DND-41 (cell line): ENCODE measurements around the gene VWF.
"Not testable (repeated sequence)": the region's sequence is repeated elsewhere in the genome, so short reads cannot be mapped to it uniquely, and the experiment has no call there.

Experiments
- ATAC-seq: fragments of 200-7000 bp; cut with Tn5 transposase; 3 replicates; pipeline ENCODE4 v1.9.1; 2021; ENCODE audit warnings: low read depth; ENCODE audit not compliant: insufficient read depth
- DNase-seq: peaks from one replicate; pipeline ENCODE4 v3.0.0-alpha.2; 2020
- H2AFZ ChIP-seq: 2 replicates; pipeline ENCODE4 v1.6.0; 2012; ENCODE audit warnings: low read depth, low read length
- H3K27ac ChIP-seq: 2 replicates; pipeline ENCODE4 v1.5.1; 2012; ENCODE audit warnings: low read length, inconsistent platforms
- H3K27me3 ChIP-seq: fragments of 200-600 bp; sonication (generic); 2 replicates; pipeline ENCODE4 v1.6.0; 2012; ENCODE audit warnings: low read length, mild to moderate bottlenecking, inconsistent platforms; ENCODE audit not compliant: insufficient read depth, poor library complexity
- H3K36me3 ChIP-seq: 2 replicates; pipeline ENCODE4 v1.5.1; 2012; ENCODE audit warnings: low read length, inconsistent platforms; ENCODE audit not compliant: insufficient read depth
- H3K4me1 ChIP-seq: 2 replicates; pipeline ENCODE4 v1.5.1; 2012; ENCODE audit warnings: mild to moderate bottlenecking, low read length; ENCODE audit not compliant: insufficient read depth
- H3K4me2 ChIP-seq: 2 replicates; pipeline ENCODE4 v1.6.0; 2012; ENCODE audit warnings: mild to moderate bottlenecking, moderate library complexity, low read length, inconsistent platforms; ENCODE audit not compliant: insufficient read depth
- H3K4me3 ChIP-seq, 2 experiments: fragments of 200-600 bp in 1 of 2; shearing (Covaris generic) in 1 of 2; 2 replicates each; pipeline ENCODE4 v1.5.1; 2012 to 2016; ENCODE audit warnings: inconsistent platforms in 2 of 2, low read length in 2 of 2, mild to moderate bottlenecking in 2 of 2, low read depth in 1 of 2, moderate library complexity in 1 of 2
- H3K79me2 ChIP-seq: 2 replicates; pipeline ENCODE4 v1.6.0; 2012; ENCODE audit warnings: low read length, inconsistent platforms; ENCODE audit not compliant: insufficient read depth
- H3K9ac ChIP-seq: 2 replicates; pipeline ENCODE4 v1.6.0; 2012; ENCODE audit warnings: low read depth, mild to moderate bottlenecking, inconsistent platforms, low read length, moderate library complexity
- H3K9me3 ChIP-seq: 2 replicates; pipeline ENCODE4 v1.5.1; 2012; ENCODE audit warnings: low read length, moderate library complexity, mild to moderate bottlenecking, inconsistent platforms; ENCODE audit not compliant: insufficient read depth, severe bottlenecking
- H4K20me1 ChIP-seq: 2 replicates; pipeline ENCODE4 v1.6.0; 2012; ENCODE audit warnings: low read length; ENCODE audit not compliant: insufficient read depth
- CTCF ChIP-seq: IDR thresholded peaks from 2 replicates; pipeline ENCODE4 v1.5.1; 2012; ENCODE audit warnings: borderline replicate concordance, low read length, moderate library complexity, mild to moderate bottlenecking; ENCODE audit not compliant: poor library complexity, severe bottlenecking; ENCODE audit errors: extremely low read depth
- EZH2 ChIP-seq: IDR thresholded peaks from 3 replicates; pipeline ENCODE4 v1.6.1; 2012; ENCODE audit warnings: borderline replicate concordance, low read depth, mild to moderate bottlenecking, moderate library complexity, low read length, inconsistent platforms; ENCODE audit not compliant: severe bottlenecking

VWF gene

GRCh38 chr12:6146509-6146908, 22.0 kb upstream of the VWF start:
- ATAC-seq = no peak
- no peaks in the 10 kb centered on the region for H3K36me3 ChIP-seq

GRCh38 chr12:6145564-6145963, 21.1 kb upstream of the VWF start:
- Histone ChIP-seq H3K9me3 (no peaks in the 10 kb centered on the region), H3K27me3 (no peaks in the 10 kb centered on the region), H3K4me1 (no peaks in the 10 kb centered on the region), H3K79me2 (no peaks in the 10 kb centered on the region), H3K4me2 (no peak overlapping the region), H3K27ac (no peak overlapping the region), H4K20me1 (no peaks in the 10 kb centered on the region), H3K4me3 (no peak overlapping the region), H2AFZ (no peak overlapping the region), H3K36me3 (no peaks in the 10 kb centered on the region), H3K9ac (no peak overlapping the region)
- TF ChIP-seq CTCF = no peak
- ATAC-seq (no peak), DNase-seq (no peak)

More at GRCh38 chr12:6146509-6146908, 22.0 kb upstream of the VWF start:
- Histone ChIP-seq H3K27me3 (no peaks in the 10 kb centered on the region), H3K4me1 (no peaks in the 10 kb centered on the region), H3K4me3 (no peak overlapping the region), H3K9ac (no peak overlapping the region), H3K9me3 (no peaks in the 10 kb centered on the region), H3K27ac (no peak overlapping the region), H4K20me1 (no peaks in the 10 kb centered on the region), H3K79me2 (no peaks in the 10 kb centered on the region), H3K4me2 (no peak overlapping the region), H2AFZ (no peak overlapping the region)
- TF ChIP-seq CTCF (no peak), EZH2 (no peak)
- DNase-seq = no peak

DNA sequence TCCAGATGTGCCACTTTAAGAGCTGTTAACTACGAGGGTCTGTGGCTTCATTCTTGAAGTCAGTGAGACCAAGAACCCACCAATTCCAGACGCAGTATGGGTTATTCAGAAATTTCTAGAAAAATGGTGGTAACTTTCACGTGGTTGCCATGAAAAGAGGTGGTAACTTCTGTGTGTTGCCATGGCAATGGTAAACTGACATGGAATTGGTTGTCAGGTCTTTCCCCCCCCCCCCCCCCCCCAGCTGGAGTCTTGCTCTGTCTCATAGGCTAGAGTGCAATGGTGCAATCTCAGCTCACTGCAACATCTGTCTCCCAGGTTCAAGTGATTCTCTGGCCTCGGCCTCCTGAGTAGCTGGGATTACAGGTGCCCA, 18.8 kb upstream of the VWF start:
- Histone ChIP-seq H3K79me2 (no peaks in the 10 kb centered on the region), H3K4me3 (no peak overlapping the region), H3K36me3 (no peaks in the 10 kb centered on the region), H3K9me3 (no peaks in the 10 kb centered on the region), H3K9ac (no peak overlapping the region), H3K27ac (no peak overlapping the region), H3K27me3 (no peaks in the 10 kb centered on the region), H3K4me1 (no peaks in the 10 kb centered on the region), H4K20me1 (no peaks in the 10 kb centered on the region), H2AFZ (no peak overlapping the region), H3K4me2 (no peak overlapping the region)
- DNase-seq = no peak
- TF ChIP-seq CTCF (no peak), EZH2 (no peak)
- ATAC-seq = no peak

DNA sequence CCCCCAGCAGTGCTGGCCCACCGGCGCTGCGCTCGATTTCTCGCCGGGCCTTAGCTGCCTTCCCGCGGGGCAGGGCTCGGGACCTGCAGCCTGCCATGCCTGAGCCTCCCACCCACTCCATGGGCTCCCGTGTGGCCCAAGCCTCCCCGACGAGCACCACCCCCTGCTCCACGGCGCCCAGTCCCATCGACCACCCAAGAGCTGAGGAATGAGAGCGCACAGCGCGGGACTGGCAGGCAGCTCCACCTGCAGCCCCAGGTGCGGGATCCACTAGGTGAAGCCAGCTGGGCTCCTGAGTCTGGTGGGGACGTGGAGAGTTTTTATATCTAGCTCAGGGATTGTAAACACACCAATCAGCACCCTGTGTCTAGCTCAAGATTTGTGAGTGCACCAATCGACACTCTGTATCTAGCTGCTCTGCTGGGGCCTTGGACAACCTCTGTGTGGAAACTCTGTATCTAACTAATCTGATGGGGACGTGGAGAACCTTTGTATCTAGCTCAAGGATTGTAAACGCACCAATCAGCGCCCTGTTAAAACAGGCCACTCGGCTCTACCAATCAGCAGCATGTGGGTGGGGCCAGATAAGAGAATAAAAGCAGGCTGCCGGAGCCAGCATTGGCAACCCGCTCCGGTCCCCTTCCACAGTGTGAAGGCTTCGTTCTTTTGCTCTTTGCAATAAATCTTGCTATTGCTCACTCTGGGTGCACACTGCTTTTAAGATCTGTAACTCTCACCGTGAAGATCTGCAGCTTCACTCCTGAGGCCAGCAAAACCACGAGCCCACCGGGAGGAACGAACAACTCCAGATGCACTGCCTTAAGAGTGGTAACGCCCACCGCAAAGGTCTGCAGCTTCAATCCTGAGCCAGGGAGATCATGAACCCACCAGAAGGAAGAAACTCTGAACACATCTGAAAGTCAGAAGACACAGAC, 18.2 kb upstream of the VWF start:
- not testable (repeated sequence) for ATAC-seq, H4K20me1 ChIP-seq, H3K4me1 ChIP-seq, H3K4me3 ChIP-seq, H3K27ac ChIP-seq, H3K79me2 ChIP-seq, H3K27me3 ChIP-seq, H3K36me3 ChIP-seq, H3K9me3 ChIP-seq, H3K4me2 ChIP-seq, H3K9ac ChIP-seq, H2AFZ ChIP-seq
- peak; percentile 7 for DNase-seq

DNA sequence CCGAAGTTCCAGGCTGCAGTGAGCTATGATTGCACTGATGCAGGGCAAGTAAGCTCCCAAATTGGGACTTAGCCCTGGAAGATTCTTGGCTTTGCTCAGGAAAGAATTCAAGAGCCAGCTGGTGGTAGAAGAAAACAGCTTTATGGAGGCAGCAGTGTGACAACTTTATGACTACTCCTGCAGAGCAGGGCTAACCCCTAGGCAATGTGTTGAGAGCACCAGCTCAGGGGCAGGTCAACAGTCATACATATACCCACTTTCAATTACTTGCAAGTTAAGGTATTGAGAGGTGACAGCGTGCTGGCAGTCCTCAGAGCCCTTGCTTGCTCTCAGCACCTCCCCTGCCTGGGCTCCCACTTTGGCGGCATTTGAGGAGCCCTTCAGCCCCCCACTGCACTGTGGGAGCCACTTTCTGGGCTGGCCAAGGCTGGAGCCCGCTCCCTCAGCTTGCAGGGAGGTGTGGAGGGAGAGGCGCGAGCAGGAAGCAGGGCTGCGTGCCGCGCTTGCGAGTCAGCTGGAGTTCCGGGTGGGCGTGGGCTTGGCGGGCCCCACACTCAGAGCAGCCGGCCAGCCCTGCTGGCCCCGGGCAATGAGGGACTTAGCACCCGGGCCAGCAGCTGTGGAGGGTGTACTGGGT, 17.4 kb upstream of the VWF start:
- not testable (repeated sequence) for DNase-seq, H4K20me1 ChIP-seq, ATAC-seq, H3K9me3 ChIP-seq, H3K4me2 ChIP-seq, H3K36me3 ChIP-seq, H3K79me2 ChIP-seq, H3K27ac ChIP-seq, H3K9ac ChIP-seq, H3K27me3 ChIP-seq, H2AFZ ChIP-seq, H3K4me3 ChIP-seq, H3K4me1 ChIP-seq
